ENCODE data around the gene RNF5.

The RNF5 gene

DNA sequence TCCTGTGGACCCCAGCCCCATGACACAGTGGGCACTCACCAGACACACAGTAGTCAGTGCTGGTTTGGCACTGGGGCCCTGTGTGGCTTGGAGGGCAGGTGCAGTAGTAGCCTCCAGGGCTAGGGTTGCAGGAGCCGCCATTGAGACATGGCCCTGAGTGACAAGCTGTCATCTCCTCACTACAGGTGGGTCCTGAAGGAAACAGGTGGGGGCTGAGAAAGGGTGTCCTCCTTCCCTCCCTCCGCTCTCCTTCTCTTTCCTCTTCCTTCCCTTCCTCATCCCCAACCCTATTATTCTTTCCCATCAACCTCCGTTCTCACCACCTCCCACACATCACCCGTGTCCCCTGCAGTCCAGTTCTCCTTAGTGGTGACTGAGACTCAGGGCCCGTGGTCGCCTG, 35.4 kb downstream of the RNF5 start:
- DNase-seq = no peak

- DNase-seq = no peak
Measured at GRCh38 chr6:32214126-32214525, 35.9 kb downstream of the RNF5 start.

GRCh38 chr6:32215617-32216016, 37.4 kb downstream of the RNF5 start:
- no peak for DNase-seq

- DNase-seq = no peak
Measured at GRCh38 chr6:32216285-32216684, 38.1 kb downstream of the RNF5 start.

- no peak for DNase-seq
Measured at GRCh38 chr6:32216998-32217397, 38.8 kb downstream of the RNF5 start.

DNA sequence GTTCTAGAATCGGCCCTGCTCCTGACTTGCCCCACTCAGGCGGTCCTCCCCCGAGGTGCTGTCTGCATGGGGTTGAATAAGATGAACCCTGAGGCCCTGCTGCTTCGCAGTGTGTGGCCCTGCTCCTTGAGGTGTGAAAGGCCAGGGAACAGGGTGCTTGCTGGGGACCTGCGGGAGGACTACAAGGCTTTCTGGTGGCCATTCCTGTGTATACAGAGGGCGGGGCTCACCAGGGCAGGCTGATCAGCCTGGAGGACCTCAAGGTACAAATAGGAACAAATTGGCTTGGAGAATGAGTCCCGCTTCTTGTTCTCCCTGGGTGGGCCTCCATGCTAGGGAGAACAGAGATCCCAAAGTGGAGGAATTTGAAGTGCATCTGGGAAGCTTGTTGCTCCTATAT, 40.0 kb downstream of the RNF5 start:
- DNase-seq = no peak

- no peak for DNase-seq
Measured at GRCh38 chr6:32220021-32220420, 41.8 kb downstream of the RNF5 start.

DNA sequence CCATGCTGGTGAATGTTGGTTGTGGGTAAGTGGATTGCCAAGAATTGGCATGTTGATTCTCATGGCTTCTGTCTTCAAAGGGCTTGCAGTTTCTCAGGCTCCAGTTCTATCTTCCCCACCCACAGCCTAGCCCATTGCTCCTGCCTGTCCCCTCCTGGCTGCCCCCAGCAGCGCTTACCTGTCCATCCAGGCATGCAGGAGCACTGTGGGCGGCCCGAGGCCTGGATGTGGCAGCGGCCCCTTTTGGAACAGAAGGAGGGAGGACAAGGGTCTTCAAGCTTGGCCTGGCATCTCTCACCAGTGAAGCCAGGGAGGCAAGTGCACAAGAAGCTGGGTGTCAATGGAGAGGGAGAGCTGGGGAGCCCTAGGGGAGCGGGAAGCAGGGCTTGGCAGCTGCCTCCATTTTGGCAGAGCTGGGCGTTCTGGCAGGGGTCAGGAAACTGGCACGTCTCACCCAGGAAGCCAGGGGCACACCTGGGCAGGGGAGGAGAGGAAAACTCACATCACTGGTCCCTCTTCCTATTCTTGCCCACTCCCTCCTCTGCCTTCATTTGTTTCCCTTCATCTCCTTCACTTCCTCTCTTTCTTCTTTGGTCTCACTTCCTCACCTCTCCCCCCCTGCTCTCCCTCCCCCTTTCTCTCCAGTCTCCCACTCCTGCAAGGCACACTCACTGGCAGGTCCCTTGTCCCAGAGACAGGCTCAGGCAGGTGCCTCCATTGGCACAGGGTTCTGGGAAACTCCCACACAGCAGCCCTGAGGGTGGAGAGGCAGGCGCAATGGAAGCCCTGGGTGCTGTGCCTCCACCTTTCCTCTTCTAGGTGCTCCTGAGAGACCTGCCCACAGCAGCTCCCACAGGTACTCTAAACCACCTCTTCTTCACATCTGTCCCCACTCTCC, 44.4 kb downstream of the RNF5 start:
- DNase-seq = no peak

DNA sequence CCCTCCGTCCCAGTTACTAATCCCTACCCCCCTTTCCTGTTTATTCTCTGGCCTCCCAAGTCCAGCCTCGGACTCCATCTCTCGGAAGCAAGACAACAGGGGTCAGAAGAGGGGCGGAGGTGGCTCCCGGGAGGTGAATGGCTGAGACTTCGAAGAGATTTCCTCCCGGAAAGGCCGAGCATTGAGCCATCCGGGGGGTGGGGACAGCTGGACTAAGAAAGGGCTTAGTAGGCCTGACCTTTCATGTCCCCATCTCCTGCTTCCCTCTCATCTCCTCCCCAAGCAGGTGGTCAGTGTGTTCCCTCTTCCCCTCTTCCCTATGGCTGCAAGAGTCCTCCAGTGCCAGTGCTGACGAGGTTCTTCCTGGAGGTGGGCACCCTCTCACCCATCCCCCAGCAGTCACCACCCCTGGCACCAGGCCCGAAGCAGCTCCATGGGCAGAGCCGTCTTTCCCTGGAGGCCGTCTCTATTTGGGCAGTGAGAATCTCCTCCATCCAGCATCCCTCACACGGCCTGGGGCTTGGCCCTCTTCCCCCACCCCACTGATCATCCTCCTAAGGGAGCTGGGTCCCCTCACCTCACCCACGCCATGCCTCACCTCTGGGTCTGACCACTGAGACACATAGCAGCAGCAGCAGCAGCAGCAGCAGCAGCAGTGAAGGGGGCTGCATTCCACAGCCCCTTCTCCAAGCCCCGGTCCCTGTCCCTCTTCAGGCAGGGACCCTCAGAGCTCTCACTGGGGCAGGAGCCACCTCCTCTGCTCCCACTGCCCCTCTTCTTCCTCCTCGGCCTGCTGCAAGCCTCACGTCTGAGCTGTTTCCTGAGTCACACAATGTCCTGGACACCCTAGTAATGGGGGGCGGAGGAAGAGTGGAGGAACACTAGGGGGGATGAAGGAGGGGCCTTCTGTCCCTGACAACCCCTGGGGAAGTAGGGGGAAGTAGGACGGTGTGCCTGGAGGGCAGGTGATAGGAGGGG, 45.3 kb downstream of the RNF5 start, which contains the start of gene NOTCH4:
Gene NOTCH4 (minus strand): TSS at position 810 of the 978 bp plus-strand sequence. CDS start 139 bp downstream, at position 671.
- no peak for DNase-seq

- no peak for DNase-seq
Measured at GRCh38 chr6:32224696-32225095, 46.5 kb downstream of the RNF5 start.

DNA sequence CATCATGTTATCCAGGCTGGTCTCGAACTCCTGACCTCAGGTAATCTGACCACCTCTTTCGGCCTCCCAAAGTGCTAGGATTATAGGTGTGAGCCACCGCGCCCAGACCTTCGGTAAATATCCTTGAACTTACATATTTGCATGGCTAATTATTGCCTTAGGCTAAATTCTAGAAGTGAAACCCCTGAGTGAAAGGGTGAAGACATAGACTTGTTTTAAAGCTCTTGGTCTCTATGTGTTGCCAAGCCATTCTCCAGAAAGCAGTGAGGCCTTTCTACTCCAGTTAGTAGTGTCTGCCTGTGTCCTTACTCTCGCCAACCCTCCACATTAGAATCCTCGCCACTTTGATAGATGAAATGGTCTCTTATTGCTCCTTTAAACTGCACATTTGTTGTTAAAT, 48.2 kb downstream of the RNF5 start:
- DNase-seq = no peak
